HL-60/S4 treated with retinoic acid at 250 ng/mL for 4 days and 3 days (cell line): ENCODE results near the gene RNF26.

Source experiments
- in situ Hi-C: fragments of 300-500 bp; cut with MboI; formaldehyde crosslinking; loops from 2 replicates; pipeline ENCODE4 v1.7.0; 2022; ENCODE audit warnings: low sequenced_read_pairs

Gene RNF26

DNA sequence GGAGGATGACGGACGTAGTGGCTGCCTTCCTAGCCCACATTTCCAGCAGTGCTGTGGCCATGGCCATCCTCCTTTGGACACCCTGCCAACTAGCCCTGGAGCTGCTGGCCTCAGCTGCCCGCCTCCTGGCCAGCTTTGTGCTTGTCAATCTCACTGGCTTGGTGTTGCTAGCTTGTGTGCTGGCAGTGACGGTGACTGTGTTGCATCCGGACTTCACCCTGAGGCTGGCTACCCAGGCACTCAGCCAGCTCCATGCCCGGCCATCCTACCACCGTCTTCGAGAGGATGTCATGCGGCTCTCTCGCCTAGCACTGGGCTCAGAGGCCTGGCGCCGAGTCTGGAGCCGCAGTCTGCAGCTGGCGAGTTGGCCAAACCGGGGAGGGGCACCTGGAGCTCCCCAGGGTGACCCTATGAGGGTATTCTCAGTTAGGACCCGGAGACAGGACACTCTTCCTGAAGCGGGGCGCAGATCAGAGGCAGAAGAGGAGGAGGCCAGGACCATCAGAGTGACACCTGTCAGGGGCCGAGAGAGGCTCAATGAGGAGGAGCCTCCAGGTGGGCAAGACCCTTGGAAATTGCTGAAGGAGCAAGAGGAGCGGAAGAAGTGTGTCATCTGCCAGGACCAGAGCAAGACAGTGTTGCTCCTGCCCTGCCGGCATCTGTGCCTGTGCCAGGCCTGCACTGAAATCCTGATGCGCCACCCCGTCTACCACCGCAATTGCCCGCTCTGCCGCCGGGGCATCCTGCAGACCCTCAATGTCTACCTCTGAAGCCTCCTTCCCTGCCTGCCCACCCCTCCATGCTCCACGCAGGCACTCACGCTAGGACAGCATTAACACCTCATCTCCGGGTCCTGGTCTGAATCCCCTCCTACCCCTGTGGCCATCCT lies 1.6 kb downstream of the RNF26 start:
- in situ Hi-C loops: no loop called here

DNA sequence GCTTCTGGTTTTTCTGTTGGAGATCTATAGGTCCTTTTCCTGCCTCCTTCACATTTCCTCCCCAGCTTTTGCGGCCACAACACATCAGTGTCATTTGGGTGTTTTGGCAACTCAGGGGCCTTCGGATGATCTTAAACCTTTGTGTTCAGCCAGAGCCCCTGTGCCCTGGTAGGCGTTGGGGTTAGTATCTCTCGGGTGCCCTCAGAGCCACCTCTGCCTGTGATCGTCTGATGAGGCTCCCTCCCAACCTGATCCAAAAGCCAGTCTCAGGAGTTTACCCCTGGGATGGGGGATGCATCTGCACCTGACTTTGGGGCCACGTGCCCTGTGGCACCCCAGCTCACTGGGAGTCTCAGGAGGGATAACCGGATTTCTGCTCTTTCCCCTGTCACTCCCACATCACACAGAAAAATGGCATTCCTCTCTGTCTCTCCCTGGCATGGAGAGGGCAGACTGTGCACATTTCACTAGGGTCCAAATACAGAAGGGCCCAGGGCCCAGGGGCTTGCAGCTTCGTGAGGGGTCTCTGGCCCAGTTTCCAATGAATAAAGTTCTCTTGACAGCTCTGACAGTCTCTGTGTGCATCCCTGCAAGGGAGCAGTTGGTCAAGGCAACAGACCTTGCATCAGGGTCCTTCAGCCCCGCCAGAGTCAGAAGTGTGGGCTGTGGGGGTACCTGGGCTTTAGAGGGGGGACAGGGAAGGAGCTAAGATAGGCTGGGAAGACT lies 2.6 kb downstream of the RNF26 start:
- in situ Hi-C loops: no loop called here

DNA sequence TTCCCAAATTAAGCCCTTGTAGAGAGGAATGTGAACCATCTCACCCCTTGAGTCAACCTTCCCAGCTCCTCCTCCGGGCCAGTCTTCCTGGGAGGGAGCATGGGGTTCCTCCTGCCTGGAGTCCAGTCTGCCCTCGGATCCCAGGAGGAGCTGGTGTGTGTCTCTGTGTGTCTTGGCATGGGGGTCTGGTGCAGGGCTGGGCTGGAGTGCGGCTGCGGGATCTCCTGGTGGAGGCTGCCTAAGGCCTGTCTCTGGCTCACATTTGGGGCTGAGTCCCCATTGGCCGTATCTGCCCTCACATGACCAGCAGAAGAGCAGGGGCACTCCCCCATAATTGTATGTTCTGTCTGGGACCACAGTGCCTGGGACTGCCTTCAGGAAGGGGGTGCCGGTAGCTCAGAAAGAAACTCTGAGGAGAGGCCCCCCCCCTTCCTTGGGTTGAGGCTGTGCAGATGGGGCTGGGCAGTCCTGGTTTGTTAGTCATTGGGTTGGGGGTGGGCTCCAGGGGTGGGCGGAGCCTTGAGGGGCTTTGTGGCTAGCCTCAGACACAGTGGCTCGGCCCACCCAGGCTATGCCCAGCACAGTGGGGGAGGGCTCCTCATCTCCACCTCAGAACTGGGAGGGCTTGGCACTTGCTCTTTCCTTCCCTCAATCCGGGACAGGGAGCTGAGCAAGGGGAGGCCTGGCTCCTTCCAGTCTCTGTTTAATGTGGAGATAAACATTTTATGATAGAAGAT lies 3.4 kb downstream of the RNF26 start:
- in situ Hi-C loops: no loop called here

DNA sequence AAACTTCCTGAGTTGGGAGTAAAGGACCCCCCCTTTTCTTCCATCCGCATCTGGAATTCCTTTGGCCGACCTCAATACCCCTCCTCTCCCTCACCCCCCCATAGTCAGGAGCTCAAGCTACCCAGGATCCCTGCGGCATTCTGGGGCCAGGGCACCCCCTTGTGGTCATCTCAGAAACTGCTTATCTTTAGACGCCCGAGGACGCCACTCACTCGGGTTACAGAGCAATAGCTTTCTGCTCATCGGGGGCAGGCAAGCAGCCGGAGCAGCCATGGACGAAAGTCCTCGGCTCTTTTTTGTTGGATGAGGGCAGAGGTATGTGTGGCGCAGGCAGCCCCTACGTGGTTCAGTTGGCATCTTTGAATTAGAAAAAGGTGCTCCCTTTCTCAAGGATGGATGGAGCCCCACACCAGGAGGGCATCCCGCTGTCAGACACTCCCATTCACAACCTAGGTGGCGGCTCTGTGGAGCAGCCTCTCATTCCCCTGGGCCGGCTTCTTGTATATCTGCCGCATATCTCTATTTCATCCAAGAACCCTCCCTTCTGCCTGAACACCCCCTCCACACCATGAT lies 4.1 kb downstream of the RNF26 start:
- in situ Hi-C loops: no loop called here

DNA sequence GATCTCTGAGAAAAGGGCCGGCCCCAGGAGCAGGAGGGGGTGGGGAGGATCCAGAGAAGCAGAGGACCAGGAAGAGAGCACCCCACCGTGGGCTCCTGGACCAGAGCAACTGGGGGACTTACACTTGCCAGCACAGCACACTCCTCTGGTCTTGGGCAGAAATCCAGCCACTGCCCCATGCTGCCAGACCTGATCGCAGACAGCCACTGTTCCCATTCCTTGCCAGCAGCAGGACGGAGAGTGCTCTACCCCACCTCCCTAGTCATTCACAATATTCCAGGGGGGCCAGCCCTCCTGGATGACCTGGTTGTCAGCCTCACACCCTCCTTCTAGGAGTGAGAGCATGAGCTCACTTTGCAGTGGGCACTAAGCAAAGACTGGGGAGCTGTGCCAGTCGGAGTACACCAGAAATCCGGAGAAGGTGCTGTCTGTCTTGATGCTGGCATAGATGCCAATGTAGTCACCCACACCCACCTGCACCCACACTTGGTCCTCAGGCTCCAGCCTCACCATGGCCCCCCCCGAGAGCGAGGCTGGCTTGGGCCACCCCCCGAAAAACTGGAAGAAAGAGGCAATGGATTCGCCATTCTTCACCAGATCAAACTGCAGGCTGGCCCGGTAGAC lies 4.8 kb downstream of the RNF26 start:
- in situ Hi-C loops: no loop called here

DNA sequence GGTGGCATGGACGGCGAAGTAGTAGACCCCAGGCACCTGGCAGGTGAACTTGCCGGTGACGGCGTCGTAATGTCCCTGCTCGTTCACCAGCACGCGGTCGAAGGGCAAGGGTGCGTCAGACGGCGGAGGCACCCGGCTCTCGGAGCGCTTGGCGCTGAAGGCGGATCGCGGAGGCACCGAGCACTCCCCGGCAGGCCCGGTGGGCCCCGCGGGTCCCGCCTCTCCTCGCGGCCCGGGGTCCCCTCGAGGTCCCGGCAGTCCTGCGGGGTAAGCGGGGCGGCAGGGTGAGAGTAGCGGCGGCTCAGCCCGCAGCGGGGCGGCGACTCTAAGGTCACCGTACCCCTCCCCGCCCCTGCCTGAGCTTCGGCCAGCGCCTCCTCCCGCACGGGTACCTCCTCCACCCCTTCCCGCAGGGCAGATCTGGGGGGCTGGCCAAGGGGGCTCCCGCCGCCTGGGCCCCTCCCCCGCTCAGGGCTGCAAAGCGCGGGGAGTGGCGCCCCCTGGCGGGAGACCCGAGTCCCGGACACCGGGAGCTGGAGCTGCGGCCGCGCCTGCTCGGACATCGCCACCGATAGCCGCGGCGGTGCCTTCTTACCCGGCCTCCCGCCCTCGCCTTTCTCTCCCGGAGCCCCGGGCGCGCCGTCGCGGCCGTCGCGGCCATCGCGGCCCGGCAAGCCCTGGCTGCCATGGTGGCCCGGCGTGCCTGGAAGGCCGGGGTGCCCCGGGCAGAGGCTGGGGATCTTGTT lies 5.4 kb downstream of the RNF26 start:
- in situ Hi-C loops: no loop called here

DNA sequence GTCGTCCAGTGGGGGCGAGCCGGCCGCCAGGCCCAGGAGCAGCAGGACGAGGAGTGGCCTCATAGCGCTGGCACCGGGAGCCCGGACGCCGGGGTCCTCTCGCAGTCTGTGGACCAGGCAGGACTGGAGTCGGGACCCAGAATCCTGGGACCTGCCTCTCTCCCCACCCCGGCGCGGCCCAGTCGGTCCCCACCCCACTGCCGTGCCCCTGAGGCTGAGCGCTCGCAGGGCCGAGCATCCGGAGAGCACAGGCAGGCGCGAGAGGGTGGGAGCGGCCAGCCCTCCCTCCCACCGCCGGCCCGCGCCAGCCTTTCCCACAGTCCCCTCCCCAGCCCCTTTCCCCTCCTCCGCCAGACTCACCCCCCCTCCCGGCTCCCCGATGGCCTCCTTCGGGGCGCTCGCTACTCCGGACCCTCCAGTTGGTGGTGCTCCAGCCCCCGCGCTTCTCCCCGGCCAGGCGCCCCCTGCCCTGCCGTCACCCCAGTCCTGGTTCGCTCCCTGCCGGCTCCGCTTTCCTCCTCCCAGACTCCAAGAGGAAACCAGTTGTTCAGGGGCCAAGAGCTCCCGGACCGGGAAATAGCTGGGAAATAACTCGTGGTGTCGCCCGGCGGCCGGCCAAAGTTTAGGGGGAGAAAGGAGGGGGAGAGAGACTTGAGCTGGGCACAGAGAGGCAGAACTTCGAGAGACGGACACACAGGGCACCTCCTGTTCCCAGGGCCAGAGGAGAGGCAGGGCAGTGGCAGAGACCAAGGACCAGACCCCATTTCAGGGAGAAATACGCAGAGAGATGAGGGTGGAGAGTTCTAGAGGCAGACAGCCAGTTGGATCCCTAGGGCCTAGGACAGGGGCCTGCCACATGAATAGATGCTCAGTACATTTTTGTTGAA lies 6.3 kb downstream of the RNF26 start, which contains the start of gene C1QTNF5:
C1QTNF5 (minus strand) TSS at position 549 of the 887 bp plus-strand sequence; CDS start at position 63, 486 bp downstream.
- in situ Hi-C loops: no loop called here

DNA sequence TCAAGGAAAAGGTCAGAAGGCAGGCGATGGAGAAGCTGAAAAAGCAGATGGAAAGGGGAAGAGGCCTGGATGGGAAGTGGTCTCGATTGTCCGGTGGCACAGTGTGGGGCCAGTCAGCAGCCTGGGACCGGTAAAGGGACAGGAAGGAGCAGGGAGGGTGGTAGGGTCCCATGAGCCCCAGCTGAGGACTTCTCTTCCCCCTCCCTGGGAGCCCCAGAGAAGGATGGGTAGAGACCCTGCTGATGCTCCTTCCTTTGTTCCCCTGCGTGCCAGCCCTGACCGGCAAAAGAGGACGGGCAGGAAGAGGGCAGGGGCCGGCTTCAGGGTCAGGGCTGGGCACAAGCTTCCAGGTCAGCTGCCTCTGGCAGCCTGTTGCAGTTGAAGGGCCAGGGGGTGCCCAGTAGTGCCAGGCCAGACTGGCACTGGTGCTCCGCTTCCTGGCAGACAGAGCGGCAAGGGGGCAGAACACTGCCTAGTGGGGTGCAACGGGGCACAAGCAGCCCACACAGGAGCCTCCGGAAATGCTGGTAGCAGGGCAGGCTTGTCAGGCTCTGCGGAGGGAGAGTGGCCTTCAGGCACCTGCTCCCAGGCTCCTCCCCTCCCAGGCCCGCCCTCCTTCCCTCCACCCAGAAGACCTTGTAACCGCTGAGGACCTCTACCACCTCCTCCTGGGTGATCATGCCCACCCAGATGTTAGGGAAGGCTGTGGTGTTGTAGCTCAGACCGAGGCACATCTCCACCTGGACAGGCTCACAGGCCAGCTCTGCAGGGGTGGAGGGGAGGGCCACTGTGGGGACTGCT lies 7.1 kb downstream of the RNF26 start:
- in situ Hi-C loops: no loop called here

DNA sequence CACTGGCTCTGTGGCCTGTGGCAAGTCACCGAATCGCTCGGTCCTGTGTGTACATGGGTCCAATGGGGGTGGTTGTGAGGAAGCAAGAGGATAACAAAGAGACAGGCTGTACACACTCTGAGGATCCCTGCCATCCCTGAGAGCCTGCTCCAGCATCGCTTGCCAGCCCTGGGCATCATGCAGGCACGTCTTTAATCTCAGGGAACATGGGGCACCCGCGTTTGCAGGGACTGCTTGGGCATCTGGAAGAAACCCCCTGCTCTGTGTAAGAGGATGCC lies 7.6 kb downstream of the RNF26 start:
- in situ Hi-C loops: no loop called here

DNA sequence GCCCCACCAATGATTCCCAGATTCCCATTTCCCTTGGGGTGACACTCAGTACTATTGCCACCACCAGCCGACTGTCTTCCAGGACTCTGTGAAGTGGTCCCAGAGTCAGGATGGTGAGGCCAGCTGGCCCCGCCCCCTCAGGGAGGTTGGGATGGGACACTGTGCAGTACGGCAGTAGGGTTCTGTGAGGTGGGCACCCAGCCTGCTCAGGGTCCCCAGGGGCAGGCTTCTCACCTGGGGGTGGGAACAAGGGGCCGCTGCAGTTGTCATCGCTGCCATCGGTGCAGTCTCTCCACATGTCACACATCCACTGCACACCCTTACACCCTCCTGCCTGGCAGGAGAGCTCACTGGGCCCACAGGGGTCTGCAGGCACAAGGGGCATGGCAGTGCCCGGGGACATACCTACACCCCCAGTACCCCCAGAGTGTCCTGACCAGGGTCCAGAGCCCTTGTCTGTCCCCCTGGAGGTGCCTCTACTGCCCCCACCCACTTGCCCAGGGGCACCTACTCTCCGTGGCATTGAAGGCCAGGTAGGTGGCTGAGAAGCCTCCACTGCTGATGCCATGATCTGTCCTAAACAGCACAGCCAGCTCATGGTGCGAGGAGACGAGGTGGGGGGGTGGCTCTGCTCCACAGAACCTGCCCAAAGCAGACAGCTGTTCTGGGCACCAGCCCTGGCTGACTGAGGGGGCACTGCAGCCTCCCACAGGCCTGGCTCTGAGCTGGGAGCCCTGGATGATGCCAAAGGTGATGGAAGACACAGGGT lies 8.2 kb downstream of the RNF26 start:
- in situ Hi-C loops: no loop called here

DNA sequence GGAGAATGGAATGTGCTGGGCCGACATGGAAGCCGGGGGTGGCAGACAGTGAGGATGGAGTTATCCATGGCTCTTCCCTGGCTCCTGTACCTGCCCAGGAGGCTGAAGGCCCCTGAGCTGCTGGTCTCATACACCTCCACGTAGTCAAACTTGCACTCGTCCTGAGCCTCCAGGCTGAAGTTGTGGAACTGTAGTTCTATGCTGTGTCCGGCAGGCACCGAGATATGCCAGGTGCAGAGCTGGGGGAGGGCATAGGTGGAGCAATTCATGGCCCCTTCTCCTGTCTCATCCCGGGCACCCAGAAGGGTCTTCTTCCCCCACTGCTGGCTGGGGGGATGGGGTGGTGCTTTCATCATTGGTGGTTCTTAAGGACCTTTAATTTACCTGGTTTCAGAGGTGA lies 9.4 kb downstream of the RNF26 start:
- in situ Hi-C loops: no loop called here

DNA sequence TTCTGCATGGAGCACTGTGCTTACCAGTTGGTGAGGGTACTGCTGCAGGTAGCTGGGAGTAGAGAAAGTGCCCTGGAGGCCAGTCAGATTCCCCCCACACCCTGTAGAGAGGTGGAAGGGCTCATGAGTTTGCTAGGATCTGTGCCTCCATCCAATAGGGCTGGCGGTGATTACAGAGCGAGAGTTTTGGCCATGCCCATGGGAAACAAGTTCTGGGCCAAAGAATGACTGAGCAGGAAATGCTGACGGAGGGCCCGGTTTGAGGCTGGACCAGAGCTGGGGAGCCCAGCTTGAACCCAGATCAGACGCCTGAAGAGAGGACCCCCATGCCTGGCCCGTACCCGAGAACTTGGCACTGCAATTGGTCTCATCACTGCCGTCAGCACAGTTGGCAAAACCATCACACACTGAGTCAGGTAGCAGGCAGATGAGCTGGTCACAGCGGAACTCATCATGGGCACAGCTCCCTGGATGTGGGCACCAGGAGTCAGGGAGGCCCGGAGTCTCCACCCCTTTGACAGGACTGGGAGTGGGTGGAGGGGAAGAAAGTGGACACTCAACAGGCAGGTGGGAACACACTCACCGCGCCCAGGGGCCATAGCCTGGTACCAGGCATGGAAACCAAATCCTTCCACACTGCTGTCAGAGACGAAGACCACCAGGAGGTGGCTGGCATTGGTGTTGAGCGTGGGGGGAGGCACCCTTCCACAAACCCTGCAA lies 10.1 kb downstream of the RNF26 start:
- in situ Hi-C loops: no loop called here

DNA sequence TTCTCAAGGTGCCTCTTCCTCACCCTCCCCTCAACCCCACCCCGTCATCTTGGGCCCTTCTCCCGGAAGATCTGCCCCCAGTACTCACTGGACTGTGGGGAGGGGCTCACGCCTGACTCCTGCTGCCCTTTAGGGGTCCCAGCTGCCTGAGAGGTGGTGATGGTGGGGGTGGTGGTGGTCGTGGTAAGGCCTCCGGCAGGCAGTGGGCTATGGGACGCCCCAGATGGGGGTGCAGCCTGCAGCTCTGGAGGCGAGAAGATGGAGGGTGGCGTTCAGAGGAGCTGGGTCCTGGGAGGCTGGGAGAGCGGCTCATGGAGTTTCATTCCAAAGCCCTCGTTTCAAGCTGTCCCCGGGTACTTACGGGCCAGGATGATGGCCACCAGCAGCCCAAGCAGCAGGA lies 11.4 kb downstream of the RNF26 start:
- in situ Hi-C loops: no loop called here

DNA sequence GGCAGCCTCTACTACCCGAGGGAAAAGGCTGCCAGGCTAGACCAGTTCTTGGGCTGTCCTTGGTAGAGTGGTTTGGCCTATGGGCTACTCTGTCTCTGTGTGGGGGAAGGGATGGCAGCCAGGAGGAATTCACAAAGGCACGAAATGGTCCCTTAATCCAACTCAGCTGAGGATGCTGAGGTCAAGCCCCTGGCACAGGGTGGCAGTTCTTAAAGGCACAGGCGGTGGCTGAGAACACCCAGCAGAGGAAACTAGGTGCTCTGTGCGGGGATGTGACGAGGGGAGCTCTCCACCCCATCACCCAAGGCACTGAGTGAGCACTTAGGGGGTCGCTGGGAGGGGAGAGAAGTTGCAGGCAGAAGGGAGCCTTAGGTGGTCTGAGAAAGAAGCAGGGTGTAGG lies 12.3 kb downstream of the RNF26 start, which contains the start of gene MFRP:
MFRP (minus strand) TSS at position 101 of the 400 bp plus-strand sequence. CDS start 192 bp downstream, outside the sequence.
- in situ Hi-C loops: no loop called here

DNA sequence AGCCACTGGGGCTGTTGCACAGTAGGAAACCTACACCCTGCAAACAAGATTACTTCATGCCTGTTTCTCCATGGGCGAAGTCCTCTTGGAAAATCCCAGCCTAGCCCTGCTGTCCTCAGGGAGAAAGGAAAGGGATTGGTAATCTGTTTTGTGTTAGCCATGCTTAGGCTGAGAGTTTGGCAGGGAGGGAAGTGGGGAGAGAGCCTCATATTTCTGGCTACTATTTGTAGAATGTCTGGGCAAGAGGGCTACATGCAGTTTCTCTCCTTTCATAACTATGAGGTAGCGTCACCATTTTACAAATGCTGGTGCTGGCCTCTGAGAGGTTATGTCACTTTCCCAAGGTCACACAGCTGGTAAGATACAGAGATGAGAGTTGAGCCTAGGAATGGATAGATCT lies 12.9 kb downstream of the RNF26 start:
- in situ Hi-C loops: no loop called here

DNA sequence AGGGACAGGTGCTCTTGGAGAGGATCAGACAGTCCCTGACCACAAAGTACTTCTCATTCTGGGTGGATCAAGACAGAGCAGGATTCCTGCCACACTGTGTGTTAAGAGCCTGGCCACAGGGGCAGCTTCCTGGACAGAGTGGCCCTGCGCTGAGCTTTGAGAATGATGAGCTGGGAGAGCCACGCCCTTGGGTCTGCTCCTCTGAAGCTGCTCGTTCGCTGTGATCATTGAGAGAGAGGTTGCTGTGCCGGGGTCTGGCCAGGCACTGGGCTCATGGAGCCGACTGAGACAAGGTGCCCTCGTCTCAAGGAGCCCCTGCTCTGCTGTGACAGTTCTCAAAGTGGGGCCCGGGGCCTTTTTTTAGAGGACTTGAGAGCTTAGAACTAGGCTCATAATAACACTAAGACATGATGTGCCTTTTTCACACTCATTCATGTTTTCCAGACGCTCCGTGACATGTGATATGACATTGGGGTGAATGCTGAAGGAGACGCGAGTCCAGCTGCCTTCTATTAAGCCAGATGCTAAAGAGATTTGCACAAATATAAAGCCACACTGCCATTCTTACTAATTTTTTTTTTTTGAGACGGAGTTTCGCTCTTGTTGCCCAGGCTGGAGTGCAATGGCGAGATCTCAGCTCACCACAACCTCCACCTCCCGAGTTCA lies 13.7 kb downstream of the RNF26 start:
- in situ Hi-C loops: no loop called here
